A204.1 (cell line): ENCODE measurements around the gene OBSCN.

Experiments
- FAIRE-seq: peaks from 2 replicates; lab custom pipeline; 2012; peaks lifted over from hg19 to GRCh38; lab: Jason Lieb, UNC

Gene OBSCN, protein sequence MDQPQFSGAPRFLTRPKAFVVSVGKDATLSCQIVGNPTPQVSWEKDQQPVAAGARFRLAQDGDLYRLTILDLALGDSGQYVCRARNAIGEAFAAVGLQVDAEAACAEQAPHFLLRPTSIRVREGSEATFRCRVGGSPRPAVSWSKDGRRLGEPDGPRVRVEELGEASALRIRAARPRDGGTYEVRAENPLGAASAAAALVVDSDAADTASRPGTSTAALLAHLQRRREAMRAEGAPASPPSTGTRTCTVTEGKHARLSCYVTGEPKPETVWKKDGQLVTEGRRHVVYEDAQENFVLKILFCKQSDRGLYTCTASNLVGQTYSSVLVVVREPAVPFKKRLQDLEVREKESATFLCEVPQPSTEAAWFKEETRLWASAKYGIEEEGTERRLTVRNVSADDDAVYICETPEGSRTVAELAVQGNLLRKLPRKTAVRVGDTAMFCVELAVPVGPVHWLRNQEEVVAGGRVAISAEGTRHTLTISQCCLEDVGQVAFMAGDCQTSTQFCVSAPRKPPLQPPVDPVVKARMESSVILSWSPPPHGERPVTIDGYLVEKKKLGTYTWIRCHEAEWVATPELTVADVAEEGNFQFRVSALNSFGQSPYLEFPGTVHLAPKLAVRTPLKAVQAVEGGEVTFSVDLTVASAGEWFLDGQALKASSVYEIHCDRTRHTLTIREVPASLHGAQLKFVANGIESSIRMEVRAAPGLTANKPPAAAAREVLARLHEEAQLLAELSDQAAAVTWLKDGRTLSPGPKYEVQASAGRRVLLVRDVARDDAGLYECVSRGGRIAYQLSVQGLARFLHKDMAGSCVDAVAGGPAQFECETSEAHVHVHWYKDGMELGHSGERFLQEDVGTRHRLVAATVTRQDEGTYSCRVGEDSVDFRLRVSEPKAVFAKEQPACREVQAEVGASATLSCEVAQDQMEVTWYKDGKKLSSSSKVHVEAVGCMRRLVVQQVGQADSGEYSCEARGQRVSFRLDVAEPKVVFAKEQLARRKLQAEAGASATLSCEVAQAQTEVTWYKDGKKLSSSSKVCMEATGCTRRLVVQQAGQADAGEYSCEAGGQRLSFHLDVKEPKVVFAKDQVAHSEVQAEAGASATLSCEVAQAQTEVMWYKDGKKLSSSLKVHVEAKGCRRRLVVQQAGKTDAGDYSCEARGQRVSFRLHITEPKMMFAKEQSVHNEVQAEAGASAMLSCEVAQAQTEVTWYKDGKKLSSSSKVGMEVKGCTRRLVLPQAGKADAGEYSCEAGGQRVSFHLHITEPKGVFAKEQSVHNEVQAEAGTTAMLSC (N-terminal part only)

GRCh38 chr1:228207851-228208821 is at the start of gene OBSCN:
Gene OBSCN, plus strand, starts transcription at chr1:228208044. Its CDS starts 3,740 bp downstream, at chr1:228211784.
- no peak for FAIRE-seq

DNA sequence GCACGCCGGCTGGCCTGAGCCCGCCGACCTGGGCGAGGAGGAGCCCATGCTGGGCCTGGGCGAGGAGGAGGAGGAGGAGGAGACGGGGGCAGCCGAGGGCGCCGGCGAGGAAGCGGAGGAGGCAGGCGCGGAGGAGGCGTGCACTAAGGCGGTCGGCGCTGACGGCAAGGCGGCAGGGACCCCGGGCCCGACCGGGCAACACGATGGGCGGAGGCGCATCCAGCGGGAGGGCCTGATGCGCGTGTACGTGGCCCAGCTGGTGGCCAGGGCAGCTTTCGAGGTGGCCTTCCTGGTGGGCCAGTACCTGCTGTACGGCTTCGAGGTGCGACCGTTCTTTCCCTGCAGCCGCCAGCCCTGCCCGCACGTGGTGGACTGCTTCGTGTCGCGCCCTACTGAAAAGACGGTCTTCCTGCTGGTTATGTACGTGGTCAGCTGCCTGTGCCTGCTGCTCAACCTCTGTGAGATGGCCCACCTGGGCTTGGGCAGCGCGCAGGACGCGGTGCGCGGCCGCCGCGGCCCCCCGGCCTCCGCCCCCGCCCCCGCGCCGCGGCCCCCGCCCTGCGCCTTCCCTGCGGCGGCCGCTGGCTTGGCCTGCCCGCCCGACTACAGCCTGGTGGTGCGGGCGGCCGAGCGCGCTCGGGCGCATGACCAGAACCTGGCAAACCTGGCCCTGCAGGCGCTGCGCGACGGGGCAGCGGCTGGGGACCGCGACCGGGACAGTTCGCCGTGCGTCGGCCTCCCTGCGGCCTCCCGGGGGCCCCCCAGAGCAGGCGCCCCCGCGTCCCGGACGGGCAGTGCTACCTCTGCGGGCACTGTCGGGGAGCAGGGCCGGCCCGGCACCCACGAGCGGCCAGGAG is 49.5 kb upstream of the OBSCN start:
- FAIRE-seq, result no peak

DNA sequence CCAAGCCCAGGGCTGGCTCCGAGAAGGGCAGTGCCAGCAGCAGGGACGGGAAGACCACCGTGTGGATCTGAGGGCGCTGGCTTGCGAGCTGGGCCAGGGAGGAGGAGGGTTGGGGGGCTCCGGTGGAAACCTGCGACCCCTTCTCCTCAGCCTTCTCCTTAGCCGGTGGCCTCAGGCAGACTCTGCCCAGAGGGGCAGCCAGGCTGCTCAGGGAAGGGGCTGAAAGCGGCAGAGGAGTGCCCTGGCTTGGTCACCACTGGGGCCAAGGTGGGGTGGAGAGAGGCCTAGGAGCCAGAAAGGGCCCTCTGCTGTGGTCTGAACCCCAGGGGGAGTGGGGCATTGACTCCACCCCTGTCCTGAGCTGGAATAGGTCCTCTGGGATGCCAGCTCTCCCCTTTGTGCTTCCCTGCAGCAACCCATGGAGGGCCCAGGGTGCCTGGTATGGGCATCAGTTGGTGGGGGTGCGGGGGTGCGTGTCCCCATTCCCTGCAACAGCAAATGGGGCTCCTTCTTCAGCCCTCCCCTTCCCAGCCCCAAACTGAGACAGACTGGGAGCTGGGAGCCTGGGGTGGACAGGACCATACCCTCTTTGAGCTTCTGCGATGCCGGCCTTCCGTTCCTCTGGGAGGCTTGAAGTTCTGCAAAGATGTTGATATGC is 48.7 kb upstream of the OBSCN start:
- FAIRE-seq, result no peak

GRCh38 chr1:228160201-228160761 is 47.6 kb upstream of the OBSCN start:
- no peak for FAIRE-seq

GRCh38 chr1:228161362-228161761 is 46.5 kb upstream of the OBSCN start:
- FAIRE-seq, result no peak

DNA sequence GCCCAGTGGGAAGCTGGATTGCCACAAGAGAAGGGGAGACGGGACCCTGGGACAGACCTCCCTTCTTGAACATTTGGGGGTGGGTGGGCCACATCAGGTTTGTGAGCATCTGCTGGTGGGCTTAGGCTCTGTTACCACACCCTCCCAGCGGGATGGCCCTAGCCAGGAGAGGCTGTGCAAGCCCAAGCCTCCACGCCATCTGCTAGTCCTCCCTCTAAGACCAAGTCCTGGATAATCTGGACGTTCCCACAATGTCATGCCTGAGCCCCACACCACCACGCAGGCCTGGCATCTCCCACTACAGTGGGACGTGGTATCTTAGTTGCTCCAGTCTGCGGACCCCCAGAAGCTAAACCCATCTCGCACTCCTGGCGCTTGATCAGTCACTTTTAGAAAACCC is 46.0 kb upstream of the OBSCN start:
- no peak for FAIRE-seq

GRCh38 chr1:228162286-228163006 is 45.4 kb upstream of the OBSCN start:
- FAIRE-seq, result no peak

- FAIRE-seq, result no peak
Observed at GRCh38 chr1:228163007-228163753, 44.7 kb upstream of the OBSCN start.

DNA sequence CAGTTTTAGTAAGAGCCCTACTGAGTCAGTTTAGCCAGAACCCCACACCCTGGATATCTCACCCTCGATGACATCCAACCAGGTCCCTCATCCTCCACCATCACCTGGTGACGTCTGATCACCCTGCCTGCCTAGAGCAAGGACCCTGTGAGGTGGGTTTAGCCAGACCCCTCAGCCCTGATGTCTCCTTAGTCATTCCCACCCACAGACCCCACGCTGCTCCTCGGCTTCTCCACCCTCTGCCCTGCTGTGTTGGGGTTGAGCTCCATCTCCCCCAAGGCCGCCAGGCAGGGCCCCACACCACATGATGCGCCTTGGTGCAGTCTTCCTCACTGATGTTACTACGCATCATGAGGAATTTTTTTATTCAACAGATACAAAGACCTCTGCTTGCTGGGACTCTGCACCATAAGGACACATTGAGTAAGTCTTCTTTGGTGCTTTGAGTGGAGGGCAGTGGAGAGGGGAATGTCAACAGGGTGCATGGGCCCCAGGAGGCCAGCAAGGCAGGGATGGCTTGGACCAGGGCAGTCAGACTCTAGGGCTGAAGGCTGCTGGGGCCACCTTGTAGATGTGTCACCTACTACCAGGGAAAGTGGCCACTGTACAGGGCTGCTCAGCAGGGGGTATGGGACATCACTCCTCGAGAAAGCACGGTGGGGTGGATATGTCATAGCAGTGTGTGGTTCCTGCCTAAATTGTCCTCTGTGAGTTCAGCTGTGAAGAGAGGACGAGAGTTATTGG is 43.9 kb upstream of the OBSCN start:
- FAIRE-seq, result no peak

DNA sequence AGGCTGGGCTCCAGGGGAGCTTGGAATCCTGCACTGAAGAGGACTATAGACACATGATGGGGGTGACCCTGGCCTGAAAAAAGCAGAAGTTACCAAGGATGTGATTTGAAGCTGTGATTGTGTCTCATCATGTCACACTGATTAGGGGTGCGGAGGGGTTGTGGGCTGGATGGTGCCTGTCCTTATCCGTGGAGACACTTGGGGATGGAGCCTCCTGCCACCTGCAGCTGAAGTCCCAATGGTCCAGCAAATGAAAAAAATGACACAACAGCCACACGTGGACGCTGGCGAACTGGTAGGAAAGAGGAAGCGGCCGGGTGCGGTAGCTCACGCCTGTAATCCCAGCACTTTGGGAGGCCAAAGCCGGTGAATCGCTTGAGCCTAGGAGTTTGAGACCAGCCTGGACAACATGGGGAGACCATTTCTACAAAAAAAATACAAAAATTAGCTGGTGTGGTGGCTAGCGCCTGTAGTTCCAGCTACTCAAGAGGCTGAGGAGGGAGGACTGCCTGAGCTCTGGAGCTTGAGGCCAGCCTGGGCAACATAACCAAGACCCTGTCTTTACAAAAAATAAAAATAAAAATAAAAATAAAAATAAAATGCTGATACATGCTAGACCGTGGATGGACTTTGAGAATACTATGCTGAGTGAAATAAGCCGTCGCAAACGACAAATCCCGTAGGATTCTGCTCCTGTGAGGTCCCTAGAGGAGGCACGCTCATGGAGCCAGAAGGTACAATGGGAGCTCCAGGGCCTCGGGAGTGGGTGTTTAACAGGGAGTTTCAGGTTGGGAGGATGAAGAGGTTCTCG is 43.1 kb upstream of the OBSCN start:
- FAIRE-seq, result no peak

DNA sequence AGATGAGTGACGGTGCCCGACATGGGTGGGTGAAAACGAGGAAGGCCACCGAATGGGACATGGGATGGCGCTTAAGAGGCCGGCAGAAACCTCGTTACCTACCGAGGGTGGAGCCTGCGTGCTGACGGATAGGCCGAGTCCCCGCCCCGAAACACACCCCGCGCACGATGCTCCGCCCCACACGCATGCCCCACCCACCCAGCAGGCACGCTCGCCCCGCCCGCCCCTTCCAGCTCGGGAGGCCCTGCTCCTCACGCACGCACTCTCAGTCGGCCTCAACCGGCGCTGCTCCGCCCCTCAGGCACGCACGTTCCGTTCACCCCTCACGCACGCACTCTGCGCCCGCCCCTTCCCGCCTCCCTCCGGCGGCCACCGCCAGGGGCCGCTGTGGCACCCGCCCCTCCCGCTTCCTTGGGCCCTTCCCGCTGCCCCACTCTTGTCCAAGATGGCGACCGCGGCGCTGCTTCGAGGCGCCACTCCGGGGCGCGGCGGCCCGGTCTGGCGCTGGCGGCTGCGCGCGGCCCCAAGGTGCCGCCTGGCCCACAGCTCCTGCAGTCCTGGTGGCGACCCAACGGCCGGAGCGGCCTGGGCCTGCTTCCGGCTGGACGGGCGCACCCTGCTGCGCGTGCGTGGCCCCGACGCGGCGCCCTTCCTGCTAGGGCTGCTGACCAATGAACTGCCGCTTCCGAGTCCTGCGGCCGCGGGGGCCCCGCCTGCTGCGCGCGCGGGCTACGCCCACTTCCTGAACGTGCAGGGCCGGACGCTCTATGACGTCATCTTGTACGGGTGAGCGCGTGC is 42.3 kb upstream of the OBSCN start, which contains the start of gene IBA57:
TSS of gene IBA57 (plus strand) at position 433 of the 798 bp plus-strand sequence. CDS start at position 446, 13 bp downstream.
- no peak for FAIRE-seq

GRCh38 chr1:228166170-228166936 is 41.5 kb upstream of the OBSCN start:
- FAIRE-seq, result no peak

GRCh38 chr1:228168563-228169270 is 39.1 kb upstream of the OBSCN start:
- no peak for FAIRE-seq

DNA sequence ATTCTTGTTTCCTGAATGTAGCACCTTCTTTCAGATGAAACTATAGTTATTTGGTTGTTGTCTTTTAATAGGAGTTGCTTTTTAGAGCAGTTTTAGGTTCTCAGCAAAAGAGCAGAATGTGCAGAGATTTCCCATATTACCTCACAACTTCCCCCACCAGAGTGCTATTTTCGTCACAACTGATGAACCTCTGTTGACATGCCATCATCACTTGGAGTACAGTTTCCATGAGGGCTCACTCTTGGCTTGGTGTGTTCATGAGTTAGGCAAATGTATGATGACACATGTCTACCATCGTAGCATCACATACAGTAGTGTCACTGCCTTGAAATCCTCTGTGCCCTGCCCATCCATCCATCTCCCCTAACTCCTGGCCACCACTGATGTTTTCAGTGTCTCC is 38.5 kb upstream of the OBSCN start:
- FAIRE-seq, result no peak
